ENCODE measurements around the gene NAALADL2. TPM values are rescaled to one million over a fixed set of nuclear protein-coding genes. Genes with fewer than 3 reads are reported as not detected.

The NAALADL2 gene
- polyA plus RNA-seq, 2 of the 4 experiments (the other 2 are of a cell fraction), result 0.09 to 0.28 TPM

- WGBS (ENCODE audit: missing lambda C conversion rate), result 15% methylated on average over 1 of the region's 1 CpG
- ATAC-seq, result no peak
These were observed 760.2 kb downstream of the NAALADL2 start for GRCh38 chr3:175619369-175619768.

DNA sequence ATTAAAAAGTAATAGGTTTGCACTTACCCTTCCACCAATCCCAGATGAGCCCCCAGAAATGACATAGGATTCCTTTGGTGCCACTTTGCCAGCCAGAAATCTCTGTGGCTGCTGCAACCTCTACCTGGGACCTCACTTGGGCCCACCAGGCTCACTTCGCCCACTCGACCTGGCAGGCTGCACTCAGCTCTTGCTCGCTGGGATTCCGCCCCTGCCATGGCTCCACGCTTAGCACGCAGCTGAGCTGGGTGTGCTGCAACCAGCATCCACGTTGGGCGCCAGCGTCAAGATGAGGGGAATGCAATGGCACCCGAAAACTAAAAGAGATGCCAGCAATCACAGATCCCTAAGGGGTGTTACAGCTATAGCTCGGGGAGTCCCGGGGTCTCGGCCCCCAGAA lies 761.0 kb downstream of the NAALADL2 start:
- CTCF ChIA-PET, result no interaction called here
- no peak overlapping the region for H3K27ac ChIP-seq
- FAIRE-seq, result no peak
- H3K4me1 ChIP-seq, result no peaks in the 10 kb centered on the region
- TF ChIP-seq RFX5 (IDR thresholded peaks at IDR 0.05) (no peak), SREBF2 (IDR thresholded peaks at IDR 0.05) (no peak), NR3C1 (IDR thresholded peaks at IDR 0.05) (no peak), HOXB13 (CRISPR knock-in tag; IDR thresholded peaks at IDR 0.05; ENCODE audit: low read depth) (no peak), ELK1 (IDR thresholded peaks at IDR 0.05; ENCODE audit: low read depth, low read length) (no peak), RAD21 (conservative IDR thresholded peaks at IDR 0.05 in 1 of 2, IDR thresholded peaks at IDR 0.05 in 1 of 2) (no peak), HOXA7 (CRISPR knock-in tag; IDR thresholded peaks at IDR 0.05) (no peak), TFCP2L1 (CRISPR knock-in tag; IDR thresholded peaks at IDR 0.05) (no peak), CTCF (IDR thresholded peaks at IDR 0.05) (no peak), FOSB (CRISPR knock-in tag; IDR thresholded peaks at IDR 0.05) (no peak), BHLHE40 (IDR thresholded peaks at IDR 0.05; ENCODE audit: low read depth, low read length) (no peak), MAZ (IDR thresholded peaks at IDR 0.05; ENCODE audit: borderline replicate concordance, low read depth, low read length) (no peak), CHD2 (IDR thresholded peaks at IDR 0.05; ENCODE audit: low read length, partially characterized antibody) (no peak), CBX2 (IDR thresholded peaks at IDR 0.05; ENCODE audit: borderline replicate concordance, low read depth) (no peak)
- TF ChIP-seq, protein P1, sequence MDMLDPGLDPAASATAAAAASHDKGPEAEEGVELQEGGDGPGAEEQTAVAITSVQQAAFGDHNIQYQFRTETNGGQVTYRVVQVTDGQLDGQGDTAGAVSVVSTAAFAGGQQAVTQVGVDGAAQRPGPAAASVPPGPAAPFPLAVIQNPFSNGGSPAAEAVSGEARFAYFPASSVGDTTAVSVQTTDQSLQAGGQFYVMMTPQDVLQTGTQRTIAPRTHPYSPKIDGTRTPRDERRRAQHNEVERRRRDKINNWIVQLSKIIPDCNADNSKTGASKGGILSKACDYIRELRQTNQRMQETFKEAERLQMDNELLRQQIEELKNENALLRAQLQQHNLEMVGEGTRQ (IDR thresholded peaks at IDR 0.05), result no peak
- TF ChIP-seq, protein P2, sequence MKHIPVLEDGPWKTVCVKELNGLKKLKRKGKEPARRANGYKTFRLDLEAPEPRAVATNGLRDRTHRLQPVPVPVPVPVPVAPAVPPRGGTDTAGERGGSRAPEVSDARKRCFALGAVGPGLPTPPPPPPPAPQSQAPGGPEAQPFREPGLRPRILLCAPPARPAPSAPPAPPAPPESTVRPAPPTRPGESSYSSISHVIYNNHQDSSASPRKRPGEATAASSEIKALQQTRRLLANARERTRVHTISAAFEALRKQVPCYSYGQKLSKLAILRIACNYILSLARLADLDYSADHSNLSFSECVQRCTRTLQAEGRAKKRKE (CRISPR knock-in tag; IDR thresholded peaks at IDR 0.05; ENCODE audit: low read depth), result no peak
- no peak overlapping the region for H3K4me3 ChIP-seq
- H3K9me3 ChIP-seq, result no peaks in the 10 kb centered on the region
- no peak overlapping the region for H3K4me2 ChIP-seq
- no peak for DNase-seq (ENCODE audit: low read depth in 1 of 2, low spot score in 1 of 2)
- 50% methylated on average over 5 of the region's 13 CpGs for WGBS (ENCODE audit: missing lambda C conversion rate)
- ATAC-seq, result no peak
- POLR2A ChIA-PET, result no interaction called here

More at GRCh38 chr3:175619369-175619768, 760.2 kb downstream of the NAALADL2 start:
- CTCF ChIA-PET, result no interaction called here
- TF ChIP-seq RNF2 (IDR thresholded peaks at IDR 0.05; ENCODE audit: borderline replicate concordance, low read depth) (no peak), RAD21 (conservative IDR thresholded peaks at IDR 0.05 in 1 of 2, IDR thresholded peaks at IDR 0.05 in 1 of 2) (no peak), ESRRA (IDR thresholded peaks at IDR 0.05; ENCODE audit: borderline replicate concordance, low read length) (no peak), POLR2A (IDR thresholded peaks at IDR 0.05; ENCODE audit: low read length) (no peak), CEBPB (IDR thresholded peaks at IDR 0.05) (no peak), POLR2AphosphoS2 (conservative IDR thresholded peaks at IDR 0.05; ENCODE audit: low read length) (no peak), KDM1A (IDR thresholded peaks at IDR 0.05; ENCODE audit: low read depth) (no peak), EHMT2 (IDR thresholded peaks at IDR 0.05; ENCODE audit: low read depth) (no peak), SMC3 (IDR thresholded peaks at IDR 0.05) (no peak), ZC3H11A (IDR thresholded peaks at IDR 0.05) (no peak), RFX5 (IDR thresholded peaks at IDR 0.05) (no peak), CHD4 (IDR thresholded peaks at IDR 0.05; ENCODE audit: borderline replicate concordance) (no peak), EHF (CRISPR knock-in tag; IDR thresholded peaks at IDR 0.05) (no peak), HDAC2 (IDR thresholded peaks at IDR 0.05) (no peak), NFE2L2 (conservative IDR thresholded peaks at IDR 0.05; ENCODE audit: low read length) (no peak), NR3C1 (IDR thresholded peaks at IDR 0.05) (no peak), JUN (IDR thresholded peaks at IDR 0.05) (no peak), BCL3 (IDR thresholded peaks at IDR 0.05) (no peak)
- TF ChIP-seq, protein P3, sequence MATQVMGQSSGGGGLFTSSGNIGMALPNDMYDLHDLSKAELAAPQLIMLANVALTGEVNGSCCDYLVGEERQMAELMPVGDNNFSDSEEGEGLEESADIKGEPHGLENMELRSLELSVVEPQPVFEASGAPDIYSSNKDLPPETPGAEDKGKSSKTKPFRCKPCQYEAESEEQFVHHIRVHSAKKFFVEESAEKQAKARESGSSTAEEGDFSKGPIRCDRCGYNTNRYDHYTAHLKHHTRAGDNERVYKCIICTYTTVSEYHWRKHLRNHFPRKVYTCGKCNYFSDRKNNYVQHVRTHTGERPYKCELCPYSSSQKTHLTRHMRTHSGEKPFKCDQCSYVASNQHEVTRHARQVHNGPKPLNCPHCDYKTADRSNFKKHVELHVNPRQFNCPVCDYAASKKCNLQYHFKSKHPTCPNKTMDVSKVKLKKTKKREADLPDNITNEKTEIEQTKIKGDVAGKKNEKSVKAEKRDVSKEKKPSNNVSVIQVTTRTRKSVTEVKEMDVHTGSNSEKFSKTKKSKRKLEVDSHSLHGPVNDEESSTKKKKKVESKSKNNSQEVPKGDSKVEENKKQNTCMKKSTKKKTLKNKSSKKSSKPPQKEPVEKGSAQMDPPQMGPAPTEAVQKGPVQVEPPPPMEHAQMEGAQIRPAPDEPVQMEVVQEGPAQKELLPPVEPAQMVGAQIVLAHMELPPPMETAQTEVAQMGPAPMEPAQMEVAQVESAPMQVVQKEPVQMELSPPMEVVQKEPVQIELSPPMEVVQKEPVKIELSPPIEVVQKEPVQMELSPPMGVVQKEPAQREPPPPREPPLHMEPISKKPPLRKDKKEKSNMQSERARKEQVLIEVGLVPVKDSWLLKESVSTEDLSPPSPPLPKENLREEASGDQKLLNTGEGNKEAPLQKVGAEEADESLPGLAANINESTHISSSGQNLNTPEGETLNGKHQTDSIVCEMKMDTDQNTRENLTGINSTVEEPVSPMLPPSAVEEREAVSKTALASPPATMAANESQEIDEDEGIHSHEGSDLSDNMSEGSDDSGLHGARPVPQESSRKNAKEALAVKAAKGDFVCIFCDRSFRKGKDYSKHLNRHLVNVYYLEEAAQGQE (IDR thresholded peaks at IDR 0.05), result no peak
- TF ChIP-seq, protein P4, sequence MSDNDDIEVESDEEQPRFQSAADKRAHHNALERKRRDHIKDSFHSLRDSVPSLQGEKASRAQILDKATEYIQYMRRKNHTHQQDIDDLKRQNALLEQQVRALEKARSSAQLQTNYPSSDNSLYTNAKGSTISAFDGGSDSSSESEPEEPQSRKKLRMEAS (IDR thresholded peaks at IDR 0.05), result no peak
- no peak overlapping the region for H3K27ac ChIP-seq
- H3K4me2 ChIP-seq, result no peak overlapping the region
- H3K4me1 ChIP-seq, result no peaks in the 10 kb centered on the region
- H3K4me3 ChIP-seq, result no peak overlapping the region
- FAIRE-seq (no peak), DNase-seq (ENCODE audit: low read depth in 1 of 2, low spot score in 1 of 2) (no peak)
- POLR2A ChIA-PET, result no interaction called here
- no peaks in the 10 kb centered on the region for H3K9me3 ChIP-seq

All from A549 (cell line).